Gastroesophageal sphincter (tissue), 3 donors: Measurements from ENCODE around the gene IARS2.

Source experiments
- CTCF ChIP-seq, 4 experiments: fragments of 200-600 bp in 2 of 4; fragments of 450-650 bp in 2 of 4; sonication (generic) in 1 of 4; IDR thresholded peaks; one replicate each; pipeline ENCODE4 v1.5.1; 2017 to 2019; ENCODE audit warnings: antibody characterized with exemption in 4 of 4, mild to moderate bottlenecking in 2 of 4, moderate library complexity in 2 of 4
- POLR2A ChIP-seq, 2 donors: fragments of 450-650 bp; IDR thresholded peaks; one replicate each; pipeline ENCODE4 v1.6.1; 2017; ENCODE audit warnings: antibody characterized with exemption in 2 of 2, mild to moderate bottlenecking in 2 of 2, moderate library complexity in 1 of 2

GRCh38 chr1:220164517-220164916 lies 70.6 kb downstream of the IARS2 start:
- TF ChIP-seq CTCF (IDR thresholded peaks at IDR 0.05) (no peak), POLR2A (IDR thresholded peaks at IDR 0.05) (no peak)
